ENCODE data around the gene GGCX. TPM values are rescaled to one million over a fixed set of nuclear protein-coding genes. Genes with fewer than 3 reads are reported as not detected.

Gene GGCX
- polyA plus RNA-seq, 1 donor, result 22.6 TPM

- no peak for DNase-seq
Observed at GRCh38 chr2:85511008-85511811, 50.1 kb downstream of the GGCX start.

- DNase-seq, result no peak
Observed at GRCh38 chr2:85506768-85507181, 54.5 kb downstream of the GGCX start.

- DNase-seq, result no peak
Observed at GRCh38 chr2:85505551-85506238, 55.6 kb downstream of the GGCX start.

DNA sequence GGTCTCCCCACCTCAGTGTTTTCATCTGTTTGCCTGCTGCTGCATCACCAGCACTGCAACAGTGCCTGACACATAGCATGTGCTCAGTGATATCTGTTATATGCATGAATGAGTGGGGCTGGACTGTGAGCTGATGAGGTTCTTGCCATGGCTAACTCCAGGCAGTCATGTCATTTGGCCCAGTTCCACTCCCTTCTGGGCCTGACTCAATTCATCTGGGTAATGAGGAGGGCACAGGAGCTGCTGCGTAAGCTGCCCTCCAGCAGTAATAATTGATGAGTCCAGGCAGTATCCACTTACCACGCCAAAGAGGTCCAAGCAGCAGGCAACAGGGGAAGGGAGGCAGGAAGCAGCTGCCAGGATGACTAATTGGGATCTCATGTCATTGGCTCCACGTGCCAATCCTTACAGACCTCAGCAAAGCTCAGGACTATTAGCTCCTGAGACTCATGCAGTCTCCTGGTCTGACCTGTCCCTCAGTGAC, 56.5 kb downstream of the GGCX start:
- no peak for DNase-seq

- no peak for DNase-seq
Observed at GRCh38 chr2:85503851-85504777, 57.2 kb downstream of the GGCX start.

GRCh38 chr2:85503168-85503850, 58.0 kb downstream of the GGCX start:
- no peak for DNase-seq

GRCh38 chr2:85502720-85503119, 58.6 kb downstream of the GGCX start:
- DNase-seq, result no peak

GRCh38 chr2:85501248-85501647, 60.0 kb downstream of the GGCX start:
- DNase-seq, result no peak

- DNase-seq, result no peak
Observed at GRCh38 chr2:85497944-85498630, 63.2 kb downstream of the GGCX start.

DNA sequence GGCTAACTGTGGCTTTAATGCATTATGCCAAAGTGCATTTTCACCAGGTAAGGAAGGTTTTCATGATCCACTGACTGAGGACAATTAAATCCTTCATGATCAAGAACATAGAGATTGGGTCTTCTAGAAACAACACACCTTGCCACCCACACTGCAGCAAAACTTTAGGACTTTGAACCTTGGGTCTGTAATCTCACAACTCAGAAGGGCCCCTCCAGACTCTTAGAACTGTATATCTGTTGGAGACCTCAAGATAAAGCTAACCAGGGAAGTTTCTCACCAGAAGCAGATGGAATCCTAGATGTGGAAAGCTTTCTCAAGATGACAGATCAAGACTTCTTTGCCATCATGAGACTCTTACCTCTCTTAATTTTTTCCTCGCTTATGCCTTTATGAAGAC, 64.9 kb downstream of the GGCX start:
- no peak for DNase-seq

Other genes starting within 250 kb of the GGCX start
- 65.4 TPM for gene TGOLN2, start 233.5 kb downstream of the GGCX start, polyA plus RNA-seq (ENCODE audit: insufficient read length)
- gene RETSAT, start 207.0 kb downstream of the GGCX start, polyA plus RNA-seq (ENCODE audit: insufficient read length), result 14.6 TPM
- 17.5 TPM for gene ELMOD3, start 206.7 kb downstream of the GGCX start, polyA plus RNA-seq (ENCODE audit: insufficient read length)
- gene CAPG, start 151.1 kb downstream of the GGCX start, polyA plus RNA-seq (ENCODE audit: insufficient read length), result 16.8 TPM
- 0.89 TPM for gene SH2D6, start 142.8 kb downstream of the GGCX start, polyA plus RNA-seq (ENCODE audit: insufficient read length)
- 188 TPM for gene MAT2A, start 22.3 kb downstream of the GGCX start, polyA plus RNA-seq (ENCODE audit: insufficient read length)
- 12.5 TPM for gene VAMP8, start 16.1 kb upstream of the GGCX start, polyA plus RNA-seq (ENCODE audit: insufficient read length)
- gene VAMP5, start 22.9 kb upstream of the GGCX start, polyA plus RNA-seq (ENCODE audit: insufficient read length), result 54.7 TPM
- gene RNF181, start 34.3 kb upstream of the GGCX start, polyA plus RNA-seq (ENCODE audit: insufficient read length), result 49.1 TPM
- gene TMEM150A, start 41.2 kb upstream of the GGCX start, polyA plus RNA-seq (ENCODE audit: insufficient read length), result 11.7 TPM
- gene C2orf68, start 50.6 kb upstream of the GGCX start, polyA plus RNA-seq (ENCODE audit: insufficient read length), result 57.5 TPM
- 36.5 TPM for gene USP39, start 54.7 kb upstream of the GGCX start, polyA plus RNA-seq (ENCODE audit: insufficient read length)
- 0.08 TPM for gene SFTPB, start 106.7 kb upstream of the GGCX start, polyA plus RNA-seq (ENCODE audit: insufficient read length)
- gene GNLY, start 132.9 kb upstream of the GGCX start, polyA plus RNA-seq (ENCODE audit: insufficient read length), result 0.77 TPM
- gene ATOH8, start 192.5 kb upstream of the GGCX start, polyA plus RNA-seq (ENCODE audit: insufficient read length), result 25.6 TPM